H1 (cell line): ENCODE data around the gene SMIM38. TPM values are rescaled to one million over a fixed set of nuclear protein-coding genes. Genes with fewer than 3 reads are reported as not detected.

Experiments
- CTCF ChIA-PET: fragments of 300-600 bp; sonication (Branson Sonifier 250); formaldehyde crosslinking; loops from one replicate; lab custom pipeline; 2021; ENCODE audit not compliant: partially characterized antibody; lab: Charles Lee
- POLR2A ChIA-PET: fragments of 300-600 bp; sonication (Branson Sonifier 250); formaldehyde crosslinking; loops from one replicate; lab custom pipeline; 2021; ENCODE audit warnings: inconsistent platforms; ENCODE audit not compliant: partially characterized antibody; lab: Charles Lee
- DNase-seq, 2 experiments: peaks; one replicate each; pipeline versions ENCODE4 v3.0.0 to v3.0.0-alpha.2; 2010 to 2022; ENCODE audit warnings: low spot score in 2 of 2, low read depth in 1 of 2, mixed read lengths in 1 of 2
- FAIRE-seq: peaks from 2 replicates; lab custom pipeline; 2011; peaks lifted over from hg19 to GRCh38; lab: Jason Lieb, UNC
- H2AFZ ChIP-seq: 2 replicates; pipeline ENCODE4 v1.8.1; 2012; ENCODE audit warnings: low read length, inconsistent platforms
- H2AK5ac ChIP-seq: 2 replicates; pipeline ENCODE4 v1.6.1; 2013; ENCODE audit warnings: low read depth, low read length
- H2BK120ac ChIP-seq: replicated peaks from 2 replicates; pipeline ENCODE3; 2013; ENCODE audit warnings: low read depth, low read length, inconsistent platforms
- H2BK12ac ChIP-seq: 2 replicates; pipeline ENCODE4 v1.6.1; 2013; ENCODE audit warnings: low read depth, low read length
- H2BK15ac ChIP-seq: 2 replicates; pipeline ENCODE4 v1.6.1; 2013; ENCODE audit warnings: low read length
- H2BK20ac ChIP-seq: 2 replicates; pipeline ENCODE4 v1.6.1; 2013; ENCODE audit warnings: low read length
- H2BK5ac ChIP-seq: 2 replicates; pipeline ENCODE4 v1.6.1; 2013; ENCODE audit warnings: low read depth, low read length
- H3K14ac ChIP-seq: 2 replicates; pipeline ENCODE4 v1.6.1; 2013; ENCODE audit warnings: inconsistent platforms; ENCODE audit not compliant: insufficient read length
- H3K18ac ChIP-seq: 2 replicates; pipeline ENCODE4 v1.6.1; 2013; ENCODE audit warnings: low read length; ENCODE audit errors: extremely low read depth
- H3K23ac ChIP-seq: 2 replicates; pipeline ENCODE4 v1.6.1; 2013; ENCODE audit warnings: inconsistent platforms; ENCODE audit not compliant: insufficient read length
- H3K23me2 ChIP-seq: 2 replicates; pipeline ENCODE4 v1.6.1; 2013; ENCODE audit warnings: low read depth, low read length
- H3K27ac ChIP-seq: 2 replicates; pipeline ENCODE4 v1.6.1; 2011; ENCODE audit warnings: low read depth, low read length, inconsistent platforms
- H3K27me3 ChIP-seq, 4 experiments: replicated peaks in 1 of 4; 1 replicate in 1 of 4; 2 replicates in 3 of 4; pipeline versions ENCODE4 v1.6.1 to v1.8.1; 2011 to 2013; ENCODE audit warnings: low read length in 3 of 4, mild to moderate bottlenecking in 3 of 4, inconsistent platforms in 2 of 4, mixed read lengths in 2 of 4, moderate library complexity in 1 of 4; ENCODE audit not compliant: control insufficient read depth in 3 of 4, insufficient read depth in 3 of 4; ENCODE audit errors: extremely low read depth in 1 of 4
- H3K36me3 ChIP-seq, 4 experiments: 2 replicates each; pipeline versions ENCODE4 v1.6.1 to v1.8.1; 2011 to 2013; ENCODE audit warnings: mild to moderate bottlenecking in 4 of 4, low read length in 3 of 4, moderate library complexity in 2 of 4, control low read depth in 1 of 4, inconsistent platforms in 1 of 4; ENCODE audit not compliant: insufficient read depth in 4 of 4, control insufficient read depth in 2 of 4
- H3K4ac ChIP-seq: replicated peaks from 2 replicates; pipeline ENCODE3; 2013; ENCODE audit warnings: low read length, low read depth, mixed read lengths, inconsistent platforms; ENCODE audit not compliant: insufficient read length
- H3K4me1 ChIP-seq, 4 experiments: replicated peaks in 1 of 4; 1 replicate in 1 of 4; 2 replicates in 3 of 4; pipeline versions ENCODE4 v1.6.1 to v1.8.1; 2011 to 2013; ENCODE audit warnings: low read length in 3 of 4, inconsistent platforms in 2 of 4, mixed read lengths in 1 of 4; ENCODE audit not compliant: insufficient read depth in 4 of 4, control insufficient read depth in 3 of 4
- H3K4me2 ChIP-seq, 2 experiments: 2 replicates each; pipeline versions ENCODE4 v1.6.1 to v1.8.1; 2011 to 2013; ENCODE audit warnings: low read depth in 2 of 2, low read length in 2 of 2, control low read depth in 1 of 2, inconsistent platforms in 1 of 2, mild to moderate bottlenecking in 1 of 2; ENCODE audit not compliant: insufficient read depth in 1 of 2
- H3K4me3 ChIP-seq, 4 experiments: fragments of 200-600, 300-600 bp in 1 of 4; sonication (generic), shearing (Covaris generic), sonication (Bioruptor Twin) in 1 of 4; 2 replicates each; pipeline versions ENCODE4 v1.5.1 to v1.8.1; 2011 to 2016; ENCODE audit warnings: low read length in 4 of 4, low read depth in 3 of 4, control low read depth in 2 of 4, inconsistent platforms in 2 of 4, mild to moderate bottlenecking in 2 of 4, mixed read lengths in 1 of 4, moderate library complexity in 1 of 4; ENCODE audit not compliant: insufficient read depth in 2 of 4; ENCODE audit errors: extremely low read depth in 1 of 4
- H3K56ac ChIP-seq: replicated peaks from 2 replicates; pipeline ENCODE3; 2013; ENCODE audit warnings: low read depth, mild to moderate bottlenecking, mixed read lengths, low read length, inconsistent platforms; ENCODE audit not compliant: insufficient read length
- H3K79me1 ChIP-seq: 2 replicates; pipeline ENCODE4 v1.6.1; 2013; ENCODE audit warnings: low read depth, low read length, control low read depth
- H3K79me2 ChIP-seq, 2 experiments: 2 replicates each; pipeline versions ENCODE4 v1.6.1 to v1.8.1; 2012 to 2013; ENCODE audit warnings: low read length in 2 of 2, mild to moderate bottlenecking in 2 of 2, inconsistent platforms in 1 of 2; ENCODE audit not compliant: insufficient read depth in 2 of 2, control insufficient read depth in 1 of 2
- H3K9ac ChIP-seq, 4 experiments: replicated peaks in 1 of 4; 1 replicate in 1 of 4; 2 replicates in 3 of 4; pipeline versions ENCODE4 v1.6.1 to v1.8.1; 2011 to 2013; ENCODE audit warnings: low read depth in 3 of 4, low read length in 3 of 4, control low read depth in 2 of 4, mild to moderate bottlenecking in 2 of 4, moderate library complexity in 2 of 4, inconsistent platforms in 1 of 4; ENCODE audit errors: extremely low read depth in 1 of 4
- H3K9me3 ChIP-seq, 2 experiments: 2 replicates each; pipeline versions ENCODE4 v1.6.1 to v1.8.1; 2012 to 2013; ENCODE audit warnings: mild to moderate bottlenecking in 2 of 2, moderate library complexity in 2 of 2, control low read depth in 1 of 2, inconsistent platforms in 1 of 2, low read depth in 1 of 2, low read length in 1 of 2, mixed read lengths in 1 of 2; ENCODE audit not compliant: insufficient read depth in 2 of 2
- H4K20me1 ChIP-seq, 2 experiments: replicated peaks in 1 of 2; 2 replicates each; pipeline versions ENCODE3 to v1.8.1; 2011 to 2013; ENCODE audit warnings: inconsistent platforms in 2 of 2, low read length in 2 of 2, mild to moderate bottlenecking in 1 of 2; ENCODE audit not compliant: insufficient read depth in 2 of 2, control insufficient read depth in 1 of 2
- H4K5ac ChIP-seq: 2 replicates; pipeline ENCODE4 v1.6.1; 2013; ENCODE audit warnings: low read length, low read depth, mixed read lengths, inconsistent platforms; ENCODE audit not compliant: insufficient read length
- H4K8ac ChIP-seq: 2 replicates; pipeline ENCODE4 v1.8.0; 2013; ENCODE audit warnings: mild to moderate bottlenecking, moderate library complexity, low read length, inconsistent platforms; ENCODE audit not compliant: insufficient read depth; ENCODE audit errors: extremely low read depth
- H4K91ac ChIP-seq: replicated peaks from 2 replicates; pipeline ENCODE3; 2013; ENCODE audit warnings: low read length, mixed read lengths, inconsistent platforms; ENCODE audit not compliant: insufficient read length
- BCL11A ChIP-seq, 2 experiments: IDR thresholded peaks; one replicate each; pipeline ENCODE4 v1.6.1; 2011; ENCODE audit warnings: low read depth in 2 of 2, low read length in 2 of 2, mild to moderate bottlenecking in 2 of 2
- WGBS, 2 experiments: shearing (Covaris generic) in 1 of 2; methylation state at CpG; one replicate each; pipeline versions ENCODE4 v1.1.6 to v1.1.7; 2013 to 2015; ENCODE audit warnings: low lambda C conversion rate in 2 of 2, mixed read lengths in 2 of 2, inconsistent platforms in 1 of 2, low coverage in 1 of 2, missing lambda C conversion rate in 1 of 2; ENCODE audit not compliant: insufficient replicate concordance in 2 of 2, insufficient coverage in 1 of 2, insufficient read length in 1 of 2; ENCODE audit errors: extremely low coverage in 1 of 2, missing lambda C conversion rate in 1 of 2; 5-methylcytosine and 5-hydroxymethylcytosine counted together
- polyA plus RNA-seq, 7 experiments: library from polyadenylated mRNA; depleted of rRNA in 3 of 7; stranded (reverse) in 5 of 7; unstranded in 2 of 7; fragments of >200 nt in 5 of 7; fragments of 200-250 nt in 2 of 7; gene quantifications; 1 replicate in 5 of 7; 2 replicates in 1 of 7; 4 replicates in 1 of 7; pipeline versions ENCODE4 v1.2.1 to v1.2.3, GENCODE V29; 2011 to 2013; ENCODE audit warnings: missing spikeins in 2 of 7, mixed read lengths in 2 of 7
- total RNA-seq: library from RNA; stranded (reverse); fragmentation: NEBNext Ultra II Directional; extraction: Animal tissue kit (Norgen Biotek cat#: 25700); gene quantifications from 2 replicates; pipeline ENCODE4 v1.2.1, GENCODE V29; 2021

The SMIM38 gene
- total and polyA plus RNA-seq, 2 of the 8 experiments (the other 6 are each of a cell fraction or from before 2014, with no cell fraction given): 0.17 to 0.20 TPM

GRCh38 chr11:69116671-69117070, 39.1 kb upstream of the SMIM38 start:
- H3K4ac ChIP-seq: no peak overlapping the region
- no peak overlapping the region for H3K27ac ChIP-seq
- no peaks in the 10 kb centered on the region for H4K20me1 ChIP-seq
- no peak overlapping the region for H4K91ac ChIP-seq
- H2BK15ac ChIP-seq: no peak overlapping the region
- no peak overlapping the region for H3K56ac ChIP-seq
- H3K27me3 ChIP-seq: no peaks in the 10 kb centered on the region; a peak in 2 of 7 replicates
- H3K79me1 ChIP-seq: no peaks in the 10 kb centered on the region
- no peak overlapping the region for H2BK120ac ChIP-seq
- WGBS, 2 experiments: 88% methylated on average over 10 of the region's 10 CpGs; no CpG with 5 or more reads in 1 of the 2 experiments
- H4K8ac ChIP-seq: no peak overlapping the region
- no peak for TF ChIP-seq BCL11A (IDR thresholded peaks at IDR 0.05; ENCODE audit: low read depth in 2 of 2, low read length in 2 of 2)
- no peak overlapping the region for H2AFZ ChIP-seq
- H3K4me2 ChIP-seq: no peak overlapping the region
- H3K23ac ChIP-seq: no peak overlapping the region
- peaks cover 0 to 3% (median under 1%) of the 10 kb centered on the region in 4 experiments; a peak in 4 of 7 replicates for H3K4me1 ChIP-seq
- DNase-seq (no peak), FAIRE-seq (no peak)
- no peak overlapping the region for H2BK20ac ChIP-seq
- ChIA-PET CTCF (interaction anchor here (1.0 to 4.5 kb wide), 2 partner anchors 10 to 15 kb away, joined by 4 to 26 read pairs; no protein-coding TSS in a partner anchor), POLR2A (no interaction called here)
- no peak overlapping the region for H3K9ac ChIP-seq
- H3K9me3 ChIP-seq: no peaks in the 10 kb centered on the region; a peak in 2 of 4 replicates
- H4K5ac ChIP-seq: no peak overlapping the region
- no peak overlapping the region for H2AK5ac ChIP-seq
- no peak overlapping the region for H2BK5ac ChIP-seq
- H3K36me3 ChIP-seq: no peaks in the 10 kb centered on the region
- H3K23me2 ChIP-seq: no peaks in the 10 kb centered on the region
- H2BK12ac ChIP-seq: no peak overlapping the region
- no peaks in the 10 kb centered on the region for H3K79me2 ChIP-seq
- no peak overlapping the region for H3K18ac ChIP-seq
- H3K4me3 ChIP-seq: no peak overlapping the region
- H3K14ac ChIP-seq: no peak overlapping the region
